DMS114 treated with DMSO at 0.1 percent for 48 hours (cell line): ENCODE results near the gene CTDSP2.
A peak's percentile ranks its signal among the peaks of the same experiment; 100 is the strongest.
"Not testable (repeated sequence)": the region's sequence is repeated elsewhere in the genome, so short reads cannot be mapped to it uniquely, and the experiment has no call there.

Experiments used
- DNase-seq: peaks from one replicate; lab custom pipeline; 2025; ENCODE audit not compliant: unreplicated experiment; lab: John Stamatoyannopoulos, UW

The CTDSP2 gene

GRCh38 chr12:57783861-57784260 is 62.7 kb downstream of the CTDSP2 start:
- DNase-seq = no peak

GRCh38 chr12:57783466-57783801 is 63.1 kb downstream of the CTDSP2 start:
- DNase-seq = no peak

DNA sequence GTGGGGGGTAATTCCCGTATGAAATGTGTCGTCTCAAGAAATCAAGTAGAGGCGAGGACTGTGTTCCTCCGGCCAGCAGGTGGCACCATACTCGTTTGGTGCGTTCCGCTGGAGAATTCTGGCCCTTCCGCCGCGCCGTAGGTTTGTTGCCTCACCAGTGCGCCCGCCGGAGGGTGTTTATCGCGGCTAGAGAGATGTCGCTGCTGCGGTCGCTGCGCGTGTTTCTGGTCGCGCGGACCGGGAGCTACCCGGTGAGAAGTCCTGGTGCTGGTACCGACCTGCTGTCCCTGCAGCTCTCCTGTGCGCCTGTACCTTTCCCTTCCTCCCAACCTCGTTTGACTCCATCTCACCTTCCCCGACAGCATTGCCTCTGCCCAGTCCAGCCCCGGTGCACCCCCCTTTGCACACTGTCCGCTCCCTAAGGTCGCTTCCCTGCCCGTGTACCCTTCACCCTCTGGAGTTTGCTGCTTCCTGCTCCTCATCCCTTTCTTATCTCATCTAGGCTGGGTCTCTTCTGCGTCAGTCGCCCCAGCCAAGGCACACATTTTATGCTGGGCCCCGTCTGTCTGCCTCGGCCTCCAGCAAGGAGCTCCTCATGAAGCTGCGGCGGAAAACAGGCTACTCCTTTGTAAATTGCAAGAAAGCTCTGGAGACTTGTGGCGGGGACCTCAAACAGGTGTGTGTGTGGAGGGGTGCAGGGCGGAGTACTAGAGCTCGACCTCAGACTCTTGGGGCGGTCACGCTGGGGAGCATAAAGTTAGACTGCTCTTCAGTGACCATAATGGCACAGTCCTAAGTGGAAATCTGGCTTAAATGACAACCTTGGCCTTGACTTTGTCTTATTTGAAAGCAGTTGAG is 63.7 kb downstream of the CTDSP2 start, which contains the start of gene TSFM:
TSS of gene TSFM (plus strand) at position 180 of the 858 bp plus-strand sequence. CDS start at position 195, 15 bp downstream.
- peak; percentile 93 for DNase-seq

- DNase-seq = no peak
These were observed 64.3 kb downstream of the CTDSP2 start for GRCh38 chr12:57782243-57782607.

DNA sequence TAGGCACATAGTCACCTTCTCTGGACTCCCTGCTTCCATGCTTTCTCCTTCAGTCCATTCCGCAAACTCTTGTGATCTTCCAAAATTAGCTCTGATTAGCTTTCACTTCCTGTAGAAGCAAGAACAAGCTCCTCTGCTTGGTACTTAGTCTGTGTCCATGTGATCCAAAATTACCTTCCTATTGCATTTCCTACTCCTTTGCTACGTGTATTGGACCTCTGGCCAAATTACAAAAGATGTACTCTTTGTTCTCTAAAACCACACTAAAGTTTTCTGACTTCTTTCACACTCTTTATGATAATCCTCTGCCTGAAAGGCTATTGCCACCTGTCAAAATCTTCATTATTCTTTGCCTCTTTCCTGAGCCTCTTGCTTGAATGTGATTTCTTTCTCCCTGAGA is 64.7 kb downstream of the CTDSP2 start:
- DNase-seq = no peak

GRCh38 chr12:57781244-57781643 is 65.3 kb downstream of the CTDSP2 start:
- DNase-seq = no peak

- DNase-seq = no peak
These were observed 66.1 kb downstream of the CTDSP2 start for GRCh38 chr12:57780284-57780897.

DNA sequence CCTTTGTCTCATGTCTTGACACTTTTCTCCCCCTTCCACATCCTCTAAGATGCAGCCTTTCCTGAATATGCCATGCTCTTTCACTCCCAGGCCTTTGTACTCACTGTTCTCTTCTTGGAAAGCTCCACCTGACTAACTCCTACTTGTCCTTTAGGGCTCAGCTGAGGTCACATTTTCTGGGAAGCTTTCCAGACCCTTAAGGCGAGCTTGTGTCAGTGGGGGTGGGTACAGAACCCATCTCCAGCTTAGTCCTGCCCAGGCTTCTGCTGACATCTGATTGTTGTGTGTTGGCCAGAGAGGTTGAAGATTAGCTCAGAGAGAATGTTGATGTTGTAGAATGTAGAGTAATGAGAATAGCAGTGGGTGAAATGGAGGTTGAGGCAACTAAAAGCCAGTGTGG is 66.8 kb downstream of the CTDSP2 start:
- DNase-seq = no peak

DNA sequence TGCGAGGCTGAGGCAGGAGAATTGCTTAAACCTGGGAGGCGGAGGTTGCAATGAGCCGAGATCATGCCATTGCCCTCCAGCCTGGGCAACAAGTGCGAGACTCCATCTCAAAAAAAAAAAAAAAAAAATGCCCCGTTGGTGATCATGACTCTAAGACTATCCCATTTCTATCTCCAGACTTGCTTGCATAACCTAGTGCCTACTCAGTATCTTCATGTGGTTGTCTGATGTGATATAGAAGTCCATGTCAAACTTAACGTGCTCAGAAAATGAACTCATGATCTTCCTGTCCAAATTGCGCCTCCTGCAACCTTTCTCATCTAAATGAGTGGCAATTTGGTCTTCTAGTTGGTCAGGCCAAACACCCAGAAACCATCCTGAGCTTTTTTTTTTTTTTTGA is 68.6 kb downstream of the CTDSP2 start:
- DNase-seq = no peak

DNA sequence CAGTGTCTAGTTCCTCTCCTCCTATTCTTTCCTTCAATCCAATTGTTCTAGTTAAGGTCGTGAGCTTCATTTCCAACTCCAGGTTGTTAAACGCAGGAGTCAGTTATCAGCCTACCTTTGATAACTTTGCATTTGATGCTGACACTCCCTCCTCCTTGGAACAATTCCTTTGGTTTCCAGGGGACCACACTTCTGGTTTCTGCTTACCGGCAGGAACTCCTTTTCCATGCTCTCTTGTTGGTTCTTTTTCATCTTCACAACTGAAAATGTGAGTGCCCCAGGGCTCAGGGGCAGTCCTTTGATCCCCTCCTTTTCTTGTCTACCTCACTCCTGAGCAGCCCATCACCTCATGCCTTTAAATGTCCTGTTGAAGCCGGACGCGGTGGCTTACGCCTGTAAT is 69.2 kb downstream of the CTDSP2 start:
- DNase-seq = no peak

- no peak for DNase-seq
These were observed 70.3 kb downstream of the CTDSP2 start for GRCh38 chr12:57776247-57776587.

DNA sequence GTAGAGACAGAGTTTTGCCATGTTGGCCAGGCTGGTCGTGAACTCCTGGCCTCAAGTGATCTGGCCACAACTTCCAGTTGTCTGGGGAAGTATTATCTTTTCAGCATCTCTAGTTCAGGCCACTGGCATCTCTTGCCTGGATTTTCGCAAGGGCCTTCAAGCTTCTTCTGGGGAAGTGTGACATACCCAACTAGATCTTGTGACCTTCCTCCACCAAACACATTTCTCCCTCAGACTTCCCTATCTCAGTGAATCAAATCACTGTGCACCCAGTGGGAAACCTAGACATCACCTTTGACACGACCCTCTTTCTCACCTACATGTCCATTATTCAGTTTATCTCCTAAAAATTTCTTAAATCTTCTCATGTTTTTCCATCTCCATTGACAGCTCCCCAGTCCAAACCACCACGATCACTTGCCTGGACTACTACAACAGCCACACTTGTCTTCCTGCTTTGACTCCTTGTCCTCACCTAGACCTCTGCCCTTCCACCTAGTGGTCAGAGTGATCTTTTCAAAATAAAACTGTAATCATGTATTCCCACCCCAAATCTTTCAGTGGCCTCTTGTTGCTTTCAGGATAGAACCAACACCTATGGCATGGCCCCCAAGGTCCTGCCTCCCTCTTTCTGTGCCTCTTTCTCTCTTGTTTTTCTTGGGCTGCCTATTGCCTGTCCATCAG is 70.8 kb downstream of the CTDSP2 start:
- DNase-seq = no peak

GRCh38 chr12:57775044-57775443 is 71.5 kb downstream of the CTDSP2 start:
- no peak for DNase-seq

DNA sequence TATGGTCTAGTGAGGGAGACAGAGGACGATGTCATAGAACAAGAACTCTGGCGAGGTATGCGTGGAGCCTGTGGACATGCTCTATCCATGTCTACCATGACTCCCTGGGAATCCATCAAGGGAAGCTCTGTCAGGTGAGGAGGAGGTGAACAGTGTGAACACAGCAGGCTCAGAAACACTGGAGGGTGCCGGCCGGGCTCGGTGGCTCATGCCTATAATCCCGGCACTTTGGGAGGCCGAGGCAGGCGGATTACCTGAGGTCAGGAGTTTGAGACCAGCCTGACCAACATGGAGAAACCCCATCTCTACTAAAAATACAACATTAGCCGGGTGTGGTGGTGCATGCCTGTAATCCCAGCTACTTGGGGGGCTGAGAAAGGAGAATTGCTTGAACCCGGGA is 71.9 kb downstream of the CTDSP2 start:
- not testable (repeated sequence) for DNase-seq

DNA sequence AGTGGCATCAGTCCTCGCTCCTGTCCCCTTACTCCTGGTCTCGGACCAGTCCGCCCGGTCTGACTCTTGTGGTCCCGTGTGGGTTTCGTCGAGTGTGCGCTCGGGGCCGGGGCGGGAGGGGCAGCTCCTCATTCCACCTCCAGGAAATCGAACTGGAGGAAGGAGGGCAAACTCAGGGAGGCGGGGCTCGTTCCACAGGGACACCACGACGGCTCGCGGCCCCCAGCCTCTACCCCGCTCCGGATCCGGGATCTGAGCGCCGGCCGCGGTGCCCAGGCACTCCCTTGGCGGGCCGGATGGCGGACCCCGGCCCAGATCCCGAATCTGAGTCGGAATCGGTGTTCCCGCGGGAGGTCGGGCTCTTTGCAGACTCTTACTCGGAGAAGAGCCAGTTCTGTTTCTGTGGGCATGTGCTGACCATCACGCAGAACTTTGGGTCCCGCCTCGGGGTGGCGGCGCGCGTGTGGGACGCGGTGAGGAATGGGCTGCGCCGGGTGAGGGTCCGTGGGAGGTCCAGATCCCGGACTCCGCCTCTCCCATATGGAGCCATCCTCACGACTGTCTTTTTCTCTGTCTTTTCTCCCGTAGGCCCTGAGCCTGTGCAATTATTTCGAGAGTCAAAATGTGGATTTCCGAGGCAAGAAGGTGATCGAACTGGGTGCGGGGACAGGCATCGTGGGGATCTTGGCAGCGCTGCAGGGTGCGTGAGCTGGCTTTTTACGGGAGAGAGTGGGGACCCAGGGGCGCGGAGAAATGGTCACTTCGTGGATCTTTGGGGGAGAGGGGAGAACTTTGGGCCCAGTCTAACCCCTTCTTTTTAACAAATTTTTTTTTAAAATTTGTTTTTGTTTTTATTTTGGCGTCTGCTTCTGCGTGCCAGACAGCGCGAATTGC is 73.9 kb downstream of the CTDSP2 start, which contains the start of gene EEF1AKMT3:
TSS of gene EEF1AKMT3 (plus strand) at position 186 of the 894 bp plus-strand sequence. CDS start at position 297, 111 bp downstream.
- DNase-seq = peak; percentile 65

GRCh38 chr12:57771873-57772428 is 74.6 kb downstream of the CTDSP2 start, which contains the start of gene METTL1:
TSS of gene METTL1 (minus strand) at chr12:57772105. CDS start at chr12:57772083, 22 bp downstream.
- DNase-seq = peak; percentile 93

- peak; percentile 94 for DNase-seq
These were observed 75.2 kb downstream of the CTDSP2 start for GRCh38 chr12:57771236-57771872.

DNA sequence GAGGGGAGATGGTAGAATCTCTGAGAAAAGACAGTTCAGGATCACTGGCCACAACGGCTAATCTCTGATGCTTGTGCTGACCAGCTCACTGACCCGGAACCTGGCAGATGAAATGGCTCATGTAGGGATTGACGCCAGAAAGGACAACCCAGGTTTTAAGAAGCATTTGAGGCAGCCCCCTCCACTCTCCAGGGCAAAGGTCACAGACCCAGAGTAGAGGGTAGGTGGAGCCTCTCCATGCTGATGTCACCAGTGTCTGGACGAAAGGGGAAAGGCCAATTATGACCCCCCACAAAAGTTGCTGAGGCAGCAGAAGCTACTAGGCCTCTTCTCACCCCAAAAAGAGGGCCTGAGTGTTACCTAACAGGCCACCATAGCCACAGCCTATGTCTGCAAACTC is 75.8 kb downstream of the CTDSP2 start:
- DNase-seq = no peak
